Activated CD8-positive, alpha-beta memory T cell treated with anti-CD3 and anti-CD28 coated beads for 4 hours (primary cell): ENCODE results near the gene SH2D6.
"Not testable (repeated sequence)": the region's sequence is repeated elsewhere in the genome, so short reads cannot be mapped to it uniquely, and the experiment has no call there.

Experiments
- DNase-seq, 2 donors: peaks; one replicate each; pipeline ENCODE4 v3.0.0-alpha.2; 2020; ENCODE audit warnings: low read depth in 2 of 2

SH2D6 gene

GRCh38 chr2:85418132-85419008 lies at the start of gene SH2D6:
Gene SH2D6 (plus strand): TSS chr2:85418714. CDS start chr2:85429466, 10,752 bp downstream.
- DNase-seq, result peak; percentile 64

- DNase-seq, result no peak
Observed at GRCh38 chr2:85368921-85369320, 49.6 kb upstream of the SH2D6 start.

- DNase-seq, result no peak
Observed at GRCh38 chr2:85369500-85369899, 49.0 kb upstream of the SH2D6 start.

- no peak for DNase-seq
Observed at GRCh38 chr2:85371045-85371444, 47.5 kb upstream of the SH2D6 start.

GRCh38 chr2:85376291-85377065 lies 42.0 kb upstream of the SH2D6 start:
- DNase-seq, result no peak

- DNase-seq, result no peak
Observed at GRCh38 chr2:85377083-85377482, 41.4 kb upstream of the SH2D6 start.

- no peak for DNase-seq
Observed at GRCh38 chr2:85378257-85378656, 40.3 kb upstream of the SH2D6 start.

- DNase-seq, result no peak
Observed at GRCh38 chr2:85380048-85380447, 38.5 kb upstream of the SH2D6 start.

GRCh38 chr2:85383151-85383550 lies 35.4 kb upstream of the SH2D6 start:
- not testable (repeated sequence) for DNase-seq

- no peak for DNase-seq
Observed at GRCh38 chr2:85383850-85384249, 34.7 kb upstream of the SH2D6 start.

- DNase-seq, result no peak
Observed at GRCh38 chr2:85385746-85386145, 32.8 kb upstream of the SH2D6 start.

- DNase-seq, result no peak
Observed at GRCh38 chr2:85387754-85388153, 30.8 kb upstream of the SH2D6 start.

GRCh38 chr2:85388878-85389538 lies 29.5 kb upstream of the SH2D6 start:
- no peak for DNase-seq

- peak; percentile 37 to 59 for DNase-seq
Observed at GRCh38 chr2:85390941-85391669, 27.4 kb upstream of the SH2D6 start.

- DNase-seq, result no peak
Observed at GRCh38 chr2:85393836-85394235, 24.7 kb upstream of the SH2D6 start.

- DNase-seq, result no peak
Observed at GRCh38 chr2:85394261-85394681, 24.2 kb upstream of the SH2D6 start.

GRCh38 chr2:85394976-85395375 lies 23.5 kb upstream of the SH2D6 start:
- DNase-seq, result no peak

GRCh38 chr2:85395912-85396475 lies 22.5 kb upstream of the SH2D6 start:
- no peak for DNase-seq

GRCh38 chr2:85396531-85397470 lies 21.7 kb upstream of the SH2D6 start:
- no peak for DNase-seq

- no peak for DNase-seq
Observed at GRCh38 chr2:85397925-85398331, 20.6 kb upstream of the SH2D6 start.
